CD4-positive, alpha-beta T cell treated with Interleukin-4 for 1 hour (primary cell): ENCODE measurements around the gene UMODL1.

Experiments
- DNase-seq, 2 donors: peaks; one replicate each; pipeline ENCODE4 v3.0.0-alpha.2; 2020 to 2022

UMODL1 gene

GRCh38 chr21:42081138-42081537, 10.0 kb downstream of the UMODL1 start:
- peak in 1 of 2 donors; percentile 52 for DNase-seq

DNA sequence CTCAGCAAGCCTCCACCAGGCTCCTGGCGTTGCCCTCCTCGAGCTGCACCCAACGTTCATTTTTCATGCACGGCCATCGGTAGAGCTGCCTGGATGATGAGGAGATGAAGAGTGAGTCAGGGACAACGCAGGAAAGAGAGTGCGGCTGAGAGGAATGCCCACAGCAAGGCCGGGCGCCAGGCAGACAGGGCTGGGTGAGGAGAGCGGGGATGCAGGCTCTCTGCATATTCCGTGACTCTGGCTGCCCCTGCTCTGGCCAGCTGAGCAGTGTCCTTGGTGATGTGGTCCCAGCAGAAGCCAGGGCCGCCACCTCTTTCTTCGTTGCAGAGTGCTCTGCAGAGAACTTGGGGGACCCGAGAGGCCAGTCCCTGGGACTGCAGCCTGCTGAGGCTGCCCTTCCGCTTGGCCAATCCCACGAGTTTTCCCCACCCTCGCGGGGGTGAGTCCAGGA, 10.8 kb downstream of the UMODL1 start:
- DNase-seq = no peak

GRCh38 chr21:42082501-42083360, 11.6 kb downstream of the UMODL1 start:
- no peak for DNase-seq

- no peak for DNase-seq
These were observed 12.2 kb downstream of the UMODL1 start for GRCh38 chr21:42083361-42083690.

GRCh38 chr21:42084079-42084478, 13.0 kb downstream of the UMODL1 start:
- DNase-seq = no peak

- DNase-seq = no peak
These were observed 14.3 kb downstream of the UMODL1 start for GRCh38 chr21:42085246-42086077.

- DNase-seq = no peak
These were observed 15.9 kb downstream of the UMODL1 start for GRCh38 chr21:42086969-42087368.

- no peak for DNase-seq
These were observed 17.0 kb downstream of the UMODL1 start for GRCh38 chr21:42088148-42088547.

DNA sequence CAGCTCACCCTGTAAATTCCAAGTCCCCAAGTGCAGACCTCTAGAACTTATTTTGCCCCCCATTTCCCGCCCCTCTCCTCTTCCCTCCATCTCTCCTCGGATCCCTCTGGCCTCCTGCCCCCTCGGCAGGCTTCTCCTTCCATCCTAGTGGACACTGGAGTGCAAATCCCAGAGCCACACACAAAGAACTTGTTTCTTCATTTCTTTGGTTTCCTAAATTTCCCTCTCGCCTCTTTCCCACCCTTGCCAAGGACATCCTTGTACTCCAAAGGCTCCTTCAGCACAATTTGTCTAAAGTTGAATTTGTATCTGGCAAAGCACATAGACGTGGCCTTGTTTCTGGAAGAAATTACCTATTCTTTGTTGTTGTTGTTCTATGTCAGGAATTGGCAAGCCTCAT, 17.5 kb downstream of the UMODL1 start:
- no peak for DNase-seq

GRCh38 chr21:42089093-42089631, 18.0 kb downstream of the UMODL1 start:
- DNase-seq = no peak

- DNase-seq = no peak
These were observed 18.7 kb downstream of the UMODL1 start for GRCh38 chr21:42089665-42090310.

DNA sequence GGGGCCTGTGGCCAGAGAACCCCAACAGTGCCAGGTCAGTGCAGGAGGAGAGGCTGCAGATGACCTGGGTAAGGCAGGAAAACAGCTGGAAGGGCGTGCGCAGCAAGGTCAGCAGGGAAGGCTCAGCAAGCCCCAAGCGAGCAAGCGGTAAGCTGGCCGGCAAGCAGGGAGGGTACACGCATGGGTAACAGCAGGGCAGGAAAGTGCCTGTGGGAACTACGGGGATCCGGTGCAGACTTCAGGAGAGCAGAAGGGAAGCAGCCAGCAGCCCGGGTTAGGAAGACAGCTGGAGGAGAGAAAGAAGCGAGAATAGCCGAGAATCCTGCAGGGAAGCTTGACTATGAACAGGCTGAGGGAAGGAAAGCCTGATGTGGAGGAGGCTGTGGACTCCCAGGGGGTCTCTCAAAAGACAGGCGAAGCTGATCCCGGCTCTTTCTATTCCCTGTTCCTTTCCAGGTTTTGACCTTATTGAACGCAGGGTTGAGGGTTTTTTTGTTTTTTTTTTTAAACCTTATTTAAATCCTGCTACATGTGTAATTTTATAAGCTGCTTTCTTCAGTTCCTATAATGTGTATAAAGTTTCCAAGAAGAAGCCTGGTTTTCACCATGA, 20.9 kb downstream of the UMODL1 start:
- DNase-seq = no peak

DNA sequence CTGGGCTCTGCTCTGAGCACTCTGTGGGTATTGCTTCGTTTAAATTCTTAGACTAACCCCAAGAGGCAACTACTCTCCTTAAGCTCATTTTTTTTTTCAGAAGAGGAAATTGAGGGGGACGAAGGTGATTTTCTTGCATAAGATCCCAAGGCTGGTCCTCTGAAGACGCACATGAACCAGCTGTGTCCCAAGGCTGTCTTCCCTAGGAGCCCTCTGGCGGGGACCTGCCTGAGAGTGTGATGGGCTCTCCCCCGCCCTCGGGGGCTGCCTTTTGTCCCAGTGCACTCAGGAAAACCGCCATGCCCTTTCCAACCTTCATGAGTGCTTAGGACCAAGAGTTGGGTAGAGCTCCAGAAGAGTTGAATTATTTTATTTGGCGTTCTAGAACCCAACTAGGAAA, 21.7 kb downstream of the UMODL1 start:
- no peak for DNase-seq

GRCh38 chr21:42093186-42093585, 22.1 kb downstream of the UMODL1 start:
- DNase-seq = no peak

- no peak for DNase-seq
These were observed 22.9 kb downstream of the UMODL1 start for GRCh38 chr21:42093991-42094421.

- no peak for DNase-seq
These were observed 23.7 kb downstream of the UMODL1 start for GRCh38 chr21:42094811-42095210.

GRCh38 chr21:42095581-42095980, 24.5 kb downstream of the UMODL1 start:
- DNase-seq = no peak

DNA sequence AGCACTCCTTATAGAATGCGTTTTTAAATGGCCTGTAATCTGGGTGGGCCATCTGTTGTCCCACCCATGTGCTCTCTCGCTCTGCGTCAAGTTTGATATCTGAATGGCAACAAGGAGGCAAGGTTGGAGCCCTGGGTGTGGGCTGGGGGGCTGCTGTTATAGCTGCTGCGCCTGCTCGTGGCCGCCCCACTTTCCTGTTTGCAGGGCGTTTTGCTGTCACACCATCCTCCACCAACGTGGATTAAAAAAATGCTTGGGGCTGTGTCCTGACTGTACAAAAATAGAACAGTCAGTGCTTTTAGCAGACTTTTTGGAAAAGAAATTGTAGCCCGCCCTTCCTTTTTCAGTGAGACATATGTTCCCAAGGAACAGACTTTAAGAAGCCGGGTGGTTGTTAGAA, 25.4 kb downstream of the UMODL1 start:
- no peak for DNase-seq

- DNase-seq = no peak
These were observed 26.2 kb downstream of the UMODL1 start for GRCh38 chr21:42097274-42097673.

DNA sequence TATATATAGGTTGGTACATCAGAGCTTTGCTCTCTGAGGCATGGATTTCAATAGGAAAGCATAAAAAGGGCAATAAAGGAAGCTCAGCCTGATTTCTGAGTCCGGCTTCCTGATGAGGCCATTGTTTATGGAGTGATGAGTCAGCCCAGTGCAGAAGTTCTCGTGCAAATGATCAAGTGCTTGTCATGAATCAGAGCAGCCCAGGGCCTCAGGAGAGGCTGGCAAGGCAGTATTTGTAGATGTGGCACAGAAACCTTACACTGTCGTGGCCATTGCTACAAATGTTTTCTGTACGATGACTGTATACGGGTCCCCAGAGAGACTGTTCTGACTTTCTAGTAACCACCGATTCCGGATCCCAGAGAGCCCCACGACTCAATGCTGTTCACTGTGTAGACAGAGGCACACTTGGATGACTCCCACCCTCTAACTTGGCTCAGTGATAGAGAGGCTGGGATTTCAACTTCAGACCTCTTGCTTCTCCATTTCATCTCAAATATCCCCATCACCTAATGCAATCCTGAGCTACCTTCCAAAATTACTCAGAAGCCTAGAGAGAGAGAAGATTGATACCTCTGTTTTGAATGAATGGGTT, 26.8 kb downstream of the UMODL1 start:
- peak in 1 of 2 donors; percentile 65 for DNase-seq

- DNase-seq = no peak
These were observed 27.9 kb downstream of the UMODL1 start for GRCh38 chr21:42098957-42099505.

DNA sequence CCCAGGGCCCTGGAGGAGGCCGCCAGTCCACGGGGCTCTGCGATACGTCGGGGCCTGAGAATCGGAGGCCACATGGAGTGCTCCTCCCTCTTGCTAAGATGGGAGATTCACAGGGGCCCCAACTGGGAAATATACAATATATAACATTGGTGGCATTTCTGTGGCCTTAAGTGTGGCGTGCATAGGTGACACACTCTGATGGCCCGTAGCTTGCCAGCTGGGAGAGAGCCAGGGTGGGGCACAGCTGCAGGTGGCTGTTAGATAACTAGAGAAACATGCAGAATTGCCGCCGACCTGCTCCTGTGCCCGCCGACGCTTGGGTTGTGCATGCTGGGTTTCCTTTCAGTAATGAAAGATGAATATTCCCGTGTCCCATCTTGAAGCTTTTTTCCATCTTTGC, 30.1 kb downstream of the UMODL1 start:
- DNase-seq = no peak
